ENCODE measurements around the gene COL19A1. TPM values are rescaled to one million over a fixed set of nuclear protein-coding genes. Genes with fewer than 3 reads are reported as not detected.

The COL19A1 gene
- total and polyA plus RNA-seq, 7 donors: 0.54 to 1.6 (median 0.83) TPM; not detected in 3

- no peak overlapping the region for H3K27ac ChIP-seq
- no peaks in the 10 kb centered on the region for H3K9me3 ChIP-seq
- H3K4me1 ChIP-seq: no peaks in the 10 kb centered on the region
- no peaks in the 10 kb centered on the region for H3K27me3 ChIP-seq
- DNase-seq: no peak
- H3K4me3 ChIP-seq: no peak overlapping the region
- no peaks in the 10 kb centered on the region for H3K36me3 ChIP-seq
- TF ChIP-seq POLR2AphosphoS5 (IDR thresholded peaks at IDR 0.05) (no peak), EP300 (IDR thresholded peaks at IDR 0.05) (no peak)
- intact Hi-C loops (cut with DNase I): no loop called here
- 93 to 94% methylated on average over 2 of the region's 2 CpGs for WGBS, 2 donors
Measured at GRCh38 chr6:69900869-69901268, 34.5 kb downstream of the COL19A1 start.

GRCh38 chr6:69901361-69901760, 35.0 kb downstream of the COL19A1 start:
- 93% methylated on average over 3 of the region's 3 CpGs for WGBS, 2 donors
- H3K36me3 ChIP-seq: no peaks in the 10 kb centered on the region

GRCh38 chr6:69907981-69908498, 41.7 kb downstream of the COL19A1 start:
- DNase-seq: no peak
- Histone ChIP-seq H3K9me3 (no peaks in the 10 kb centered on the region), H3K36me3 (no peaks in the 10 kb centered on the region), H3K4me3 (no peak overlapping the region), H3K27me3 (no peaks in the 10 kb centered on the region), H3K4me1 (peaks cover 0 to 4% (median 0%) of the 10 kb centered on the region in 4 donors), H3K27ac (no peak overlapping the region)
- intact Hi-C loops (cut with DNase I): no loop called here
- TF ChIP-seq EP300 (IDR thresholded peaks at IDR 0.05): no peak
- TF ChIP-seq POLR2AphosphoS5 (IDR thresholded peaks at IDR 0.05): no peak
- no peak for TF ChIP-seq POLR2A (IDR thresholded peaks at IDR 0.05)
- no peak for TF ChIP-seq CTCF (IDR thresholded peaks at IDR 0.05)
- 66 to 79% methylated on average over 1 of the region's 1 CpG for WGBS, 2 donors

More at GRCh38 chr6:69901361-69901760, 35.0 kb downstream of the COL19A1 start:
- intact Hi-C loops (cut with DNase I): no loop called here
- Histone ChIP-seq H3K27ac (no peak overlapping the region), H3K4me3 (no peak overlapping the region), H3K4me1 (no peaks in the 10 kb centered on the region), H3K27me3 (no peaks in the 10 kb centered on the region), H3K9me3 (no peaks in the 10 kb centered on the region)
- no peak for DNase-seq
- TF ChIP-seq EP300 (IDR thresholded peaks at IDR 0.05) (no peak), POLR2A (IDR thresholded peaks at IDR 0.05) (no peak), CTCF (IDR thresholded peaks at IDR 0.05) (no peak), POLR2AphosphoS5 (IDR thresholded peaks at IDR 0.05) (no peak)

- DNase-seq: no peak
- intact Hi-C loops (cut with DNase I): no loop called here
- Histone ChIP-seq H3K27ac (no peak overlapping the region), H3K27me3 (no peaks in the 10 kb centered on the region), H3K9me3 (no peaks in the 10 kb centered on the region), H3K36me3 (no peaks in the 10 kb centered on the region), H3K4me3 (no peak overlapping the region), H3K4me1 (no peaks in the 10 kb centered on the region)
- TF ChIP-seq CTCF (IDR thresholded peaks at IDR 0.05): no peak
- no peak for TF ChIP-seq EP300 (IDR thresholded peaks at IDR 0.05)
- TF ChIP-seq POLR2AphosphoS5 (IDR thresholded peaks at IDR 0.05): no peak
- TF ChIP-seq POLR2A (IDR thresholded peaks at IDR 0.05): no peak
Measured at GRCh38 chr6:69913361-69913760, 47.0 kb downstream of the COL19A1 start.

GRCh38 chr6:69914015-69914485, 47.7 kb downstream of the COL19A1 start:
- Histone ChIP-seq H3K4me1 (no peaks in the 10 kb centered on the region), H3K27me3 (no peaks in the 10 kb centered on the region), H3K27ac (no peak overlapping the region), H3K4me3 (no peak overlapping the region), H3K36me3 (no peaks in the 10 kb centered on the region), H3K9me3 (no peaks in the 10 kb centered on the region)
- 49 to 66% methylated on average over 2 of the region's 2 CpGs for WGBS, 2 donors
- DNase-seq: no peak
- no peak for TF ChIP-seq CTCF (IDR thresholded peaks at IDR 0.05)
- intact Hi-C loops (cut with DNase I): no loop called here

Data from sigmoid colon (tissue), 7 donors.